Omental fat pad (tissue), 4 donors: ENCODE measurements around the gene CMAS. TPM values are rescaled to one million over a fixed set of nuclear protein-coding genes. Genes with fewer than 3 reads are reported as not detected.

Experiments
- ATAC-seq: fragments of 150-250 bp; one replicate; pipeline ENCODE4 v1.9.1; 2016; ENCODE audit warnings: mild to moderate bottlenecking, moderate library complexity; ENCODE audit not compliant: low FRiP score
- DNase-seq: peaks from one replicate; pipeline ENCODE4 v3.0.0-alpha.2; 2019; ENCODE audit warnings: low spot score
- total RNA-seq, 4 donors: library from RNA; depleted of rRNA; stranded (reverse); fragments of >200 nt; gene quantifications; one replicate each; pipeline ENCODE4 v1.1.0, GENCODE V29; 2016
- TF ChIP-seq, protein P1 (sequence below), 3 donors: fragments of 450-650 bp; IDR thresholded peaks; one replicate each; pipeline ENCODE4 v1.5.1; 2016 to 2017; ENCODE audit warnings: antibody characterized with exemption in 3 of 3, mild to moderate bottlenecking in 3 of 3, moderate library complexity in 2 of 3

CMAS gene
- total RNA-seq, 4 donors from 2014 or later, result 15.4 to 25.9 (median 18.9) TPM

DNA sequence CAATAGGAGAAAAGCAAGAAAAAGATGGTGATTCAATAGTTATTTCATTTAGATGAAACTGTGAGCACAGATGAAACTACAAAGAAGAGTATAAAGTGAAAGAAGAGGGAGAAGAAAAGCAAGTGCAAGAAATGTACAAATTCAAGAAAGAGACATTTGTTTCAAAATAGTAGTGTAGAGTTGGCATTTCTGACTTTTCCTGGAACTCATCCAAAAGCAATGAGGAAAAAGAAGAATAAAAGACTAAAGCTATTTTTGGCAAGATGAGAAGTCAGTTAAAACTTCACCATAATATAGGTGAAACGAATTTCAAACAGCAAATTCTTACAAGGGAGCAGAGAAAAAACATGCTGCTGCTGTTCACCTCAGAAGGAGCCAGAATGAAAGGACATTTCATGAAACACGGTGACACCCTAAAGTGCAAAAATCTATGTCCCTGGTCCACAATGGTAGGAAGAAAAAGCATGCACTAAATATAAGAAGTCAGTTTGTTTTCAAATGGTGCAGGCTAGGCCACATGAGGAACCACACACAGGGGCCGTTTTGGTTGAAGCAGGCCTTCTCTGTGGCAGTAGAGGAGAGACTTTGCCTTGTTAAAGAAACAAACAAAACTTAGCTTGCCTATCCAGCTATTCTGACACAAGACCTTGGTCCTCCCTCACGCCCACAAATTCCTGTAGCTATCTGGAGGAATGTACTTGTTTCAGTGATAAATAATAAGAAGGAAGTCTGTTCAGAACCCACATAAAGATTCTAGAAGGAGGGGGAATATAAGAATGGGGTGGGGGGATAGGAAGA, 11.1 kb upstream of the CMAS start:
- TF ChIP-seq, protein P1, sequence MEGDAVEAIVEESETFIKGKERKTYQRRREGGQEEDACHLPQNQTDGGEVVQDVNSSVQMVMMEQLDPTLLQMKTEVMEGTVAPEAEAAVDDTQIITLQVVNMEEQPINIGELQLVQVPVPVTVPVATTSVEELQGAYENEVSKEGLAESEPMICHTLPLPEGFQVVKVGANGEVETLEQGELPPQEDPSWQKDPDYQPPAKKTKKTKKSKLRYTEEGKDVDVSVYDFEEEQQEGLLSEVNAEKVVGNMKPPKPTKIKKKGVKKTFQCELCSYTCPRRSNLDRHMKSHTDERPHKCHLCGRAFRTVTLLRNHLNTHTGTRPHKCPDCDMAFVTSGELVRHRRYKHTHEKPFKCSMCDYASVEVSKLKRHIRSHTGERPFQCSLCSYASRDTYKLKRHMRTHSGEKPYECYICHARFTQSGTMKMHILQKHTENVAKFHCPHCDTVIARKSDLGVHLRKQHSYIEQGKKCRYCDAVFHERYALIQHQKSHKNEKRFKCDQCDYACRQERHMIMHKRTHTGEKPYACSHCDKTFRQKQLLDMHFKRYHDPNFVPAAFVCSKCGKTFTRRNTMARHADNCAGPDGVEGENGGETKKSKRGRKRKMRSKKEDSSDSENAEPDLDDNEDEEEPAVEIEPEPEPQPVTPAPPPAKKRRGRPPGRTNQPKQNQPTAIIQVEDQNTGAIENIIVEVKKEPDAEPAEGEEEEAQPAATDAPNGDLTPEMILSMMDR (IDR thresholded peaks at IDR 0.05), result no peak
- ATAC-seq (no peak), DNase-seq (no peak)

DNA sequence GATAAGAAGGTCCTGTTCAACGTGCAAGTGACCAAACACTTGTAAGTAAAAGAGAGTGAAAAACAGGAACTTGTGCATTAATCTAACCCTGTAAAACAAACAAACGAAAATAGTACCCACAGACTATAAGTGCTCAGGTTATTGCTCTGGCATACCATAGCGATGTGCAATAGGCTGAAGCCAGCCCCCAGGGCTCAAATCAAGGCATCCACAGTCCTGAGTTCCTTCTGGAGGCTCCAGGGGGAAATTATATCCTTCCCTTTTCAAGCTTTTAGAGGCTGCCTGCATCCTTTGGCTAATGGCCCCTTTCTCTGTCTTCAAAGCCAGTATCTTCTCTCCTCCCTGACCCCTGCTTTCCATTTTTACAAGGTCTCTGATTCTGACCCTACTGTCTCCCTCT, 8.1 kb upstream of the CMAS start:
- TF ChIP-seq, protein P1 (IDR thresholded peaks at IDR 0.05), result no peak
- DNase-seq, result no peak
- no peak for ATAC-seq

DNA sequence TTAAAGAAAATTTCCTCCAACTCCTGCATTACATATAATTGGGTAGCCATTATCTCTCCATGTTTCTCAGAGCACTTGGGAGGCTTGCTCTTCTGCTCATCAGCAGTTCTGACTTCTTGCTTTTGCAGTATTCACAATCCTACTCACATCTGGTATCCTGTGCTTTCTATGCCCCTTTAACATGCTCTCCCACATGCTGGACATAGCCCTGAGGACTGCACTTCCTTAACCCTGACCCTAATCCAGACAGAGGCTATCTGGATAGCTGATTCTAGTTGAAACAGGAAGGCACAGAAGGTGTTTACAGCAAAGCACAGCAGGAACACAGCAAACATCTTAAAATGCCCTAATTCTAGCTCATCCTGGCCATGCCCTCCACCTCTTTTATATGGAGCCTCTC, 7.3 kb upstream of the CMAS start:
- ATAC-seq (no peak), DNase-seq (no peak)
- TF ChIP-seq, protein P1 (IDR thresholded peaks at IDR 0.05), result no peak

DNA sequence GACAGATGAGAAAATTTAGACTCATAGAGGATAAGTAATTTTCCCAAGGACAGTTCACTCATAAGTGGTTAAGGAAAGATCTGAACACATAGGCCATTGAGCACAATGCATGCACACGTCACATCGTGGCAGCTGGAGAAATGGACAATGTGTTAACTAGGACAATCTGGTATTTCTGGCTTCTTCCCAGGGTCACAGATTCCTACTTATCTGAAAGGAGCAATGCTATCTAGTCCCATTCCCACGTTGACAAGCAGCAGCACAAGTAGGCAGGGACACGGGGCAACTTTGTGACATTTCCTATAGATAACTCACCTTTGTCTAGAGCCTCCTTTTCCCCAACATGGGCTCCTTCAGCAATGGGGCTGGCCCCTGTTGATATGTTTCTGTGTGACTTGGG, 6.7 kb upstream of the CMAS start:
- TF ChIP-seq, protein P1 (IDR thresholded peaks at IDR 0.05), result no peak
- no peak for ATAC-seq

DNA sequence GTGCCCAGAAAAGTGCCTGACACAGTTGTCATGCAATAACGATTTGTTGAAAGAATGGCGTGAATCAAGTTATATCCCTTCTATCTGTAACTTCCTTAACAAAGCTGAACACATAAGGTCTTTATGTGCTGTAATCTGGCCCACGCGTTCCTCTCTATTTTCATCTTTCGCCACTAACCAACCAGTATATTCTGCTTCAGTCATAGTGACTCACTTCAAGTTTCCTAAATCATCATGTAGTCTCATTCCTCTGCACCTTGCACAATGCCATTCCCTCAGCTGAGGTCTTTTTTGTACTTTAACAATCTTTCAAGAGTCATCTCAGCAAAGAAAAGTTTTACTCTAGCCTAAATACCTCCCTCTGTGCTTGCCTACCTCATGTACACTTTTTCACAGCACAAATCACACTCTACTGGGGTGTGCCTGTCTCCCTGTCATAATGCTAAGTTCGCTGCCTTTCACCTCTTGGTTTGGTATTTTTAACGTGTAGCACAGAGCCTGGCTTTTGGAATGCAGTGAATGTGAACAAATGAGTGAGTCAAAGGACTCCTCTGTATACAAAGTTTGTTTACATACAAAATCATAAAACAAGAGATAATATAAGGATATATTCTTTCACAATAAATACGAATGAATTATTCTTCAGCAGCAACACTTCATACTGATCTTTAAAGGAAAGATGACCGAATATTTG, 2.9 kb upstream of the CMAS start:
- TF ChIP-seq, protein P1 (IDR thresholded peaks at IDR 0.05), result no peak
- ATAC-seq (no peak), DNase-seq (no peak)

More for the DNA sequence above, 6.7 kb upstream of the CMAS start:
- DNase-seq, result no peak

DNA sequence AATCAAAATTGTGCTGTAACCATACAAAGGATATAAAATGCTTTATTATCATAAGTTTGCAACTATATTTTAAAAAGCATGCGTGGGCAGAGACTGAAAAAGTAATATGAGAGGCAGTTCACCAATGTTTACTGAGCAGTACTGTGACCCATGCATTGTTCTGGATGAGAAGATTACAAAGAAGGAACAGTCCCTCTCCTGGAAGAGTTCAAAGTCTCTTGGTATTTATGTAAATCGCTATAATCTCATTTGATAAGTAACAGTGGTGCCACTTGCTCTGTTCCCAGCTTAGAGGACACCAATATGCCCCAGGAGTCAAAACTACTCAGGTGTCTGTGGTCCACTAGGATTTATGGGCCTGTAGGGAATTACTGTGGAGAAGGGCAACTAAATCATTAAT, 2.1 kb upstream of the CMAS start:
- ATAC-seq (no peak), DNase-seq (no peak)
- TF ChIP-seq, protein P1 (IDR thresholded peaks at IDR 0.05), result no peak
